Lower leg skin (tissue), 3 donors: ENCODE results near the gene TCP11.

Experiments
- CTCF ChIP-seq, 3 donors: fragments of 450-650 bp; IDR thresholded peaks; one replicate each; pipeline ENCODE4 v1.5.1; 2016; ENCODE audit warnings: antibody characterized with exemption in 3 of 3, mild to moderate bottlenecking in 3 of 3, moderate library complexity in 2 of 3
- POLR2A ChIP-seq, 2 donors: fragments of 450-650 bp; IDR thresholded peaks; one replicate each; pipeline ENCODE4 v1.6.1; 2016 to 2017; ENCODE audit warnings: antibody characterized with exemption in 2 of 2, mild to moderate bottlenecking in 1 of 2, moderate library complexity in 1 of 2

- TF ChIP-seq POLR2A (IDR thresholded peaks at IDR 0.05) (no peak), CTCF (IDR thresholded peaks at IDR 0.05) (no peak)
These were observed 11.0 kb upstream of the TCP11 start for GRCh38 chr6:35152067-35152707.
